Measurements from ENCODE around the gene ALDH1A3.
"Not testable (repeated sequence)": the region's sequence is repeated elsewhere in the genome, so short reads cannot be mapped to it uniquely, and the experiment has no call there.

Gene ALDH1A3

DNA sequence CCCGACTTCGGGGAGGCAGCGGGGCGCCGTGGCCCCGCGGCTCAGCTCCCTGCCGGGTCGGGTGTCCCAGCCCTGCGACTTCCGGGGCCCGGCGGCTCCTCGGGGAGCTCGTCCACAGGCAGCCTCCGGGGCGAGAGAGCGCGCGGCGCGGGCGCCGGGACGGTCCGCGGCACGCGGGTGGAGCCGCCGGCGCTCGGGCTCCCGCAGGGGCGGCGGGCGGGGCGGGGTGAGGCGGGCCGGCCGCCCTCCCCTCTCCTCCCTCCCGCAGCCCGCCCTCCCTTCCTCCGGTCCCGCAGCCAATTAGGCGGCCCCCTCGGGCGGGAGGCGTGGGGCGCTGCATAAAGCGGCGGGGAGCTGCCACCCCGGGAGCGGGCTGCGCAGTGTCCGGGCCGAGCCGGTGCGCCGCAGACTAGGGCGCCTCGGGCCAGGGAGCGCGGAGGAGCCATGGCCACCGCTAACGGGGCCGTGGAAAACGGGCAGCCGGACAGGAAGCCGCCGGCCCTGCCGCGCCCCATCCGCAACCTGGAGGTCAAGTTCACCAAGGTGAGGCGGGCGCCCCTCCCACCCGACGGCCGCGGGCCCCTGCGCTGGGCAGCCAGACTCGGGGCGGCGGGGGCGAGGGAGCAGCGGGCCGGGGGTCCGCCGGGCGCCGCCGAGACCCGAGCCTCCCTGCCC, at the start of gene ALDH1A3:
TSS of gene ALDH1A3 (plus strand) at position 368 of the 675 bp plus-strand sequence. CDS start at position 445, 77 bp downstream.
- DNase-seq = peak in 1 of 2 experiments; percentile 41

DNA sequence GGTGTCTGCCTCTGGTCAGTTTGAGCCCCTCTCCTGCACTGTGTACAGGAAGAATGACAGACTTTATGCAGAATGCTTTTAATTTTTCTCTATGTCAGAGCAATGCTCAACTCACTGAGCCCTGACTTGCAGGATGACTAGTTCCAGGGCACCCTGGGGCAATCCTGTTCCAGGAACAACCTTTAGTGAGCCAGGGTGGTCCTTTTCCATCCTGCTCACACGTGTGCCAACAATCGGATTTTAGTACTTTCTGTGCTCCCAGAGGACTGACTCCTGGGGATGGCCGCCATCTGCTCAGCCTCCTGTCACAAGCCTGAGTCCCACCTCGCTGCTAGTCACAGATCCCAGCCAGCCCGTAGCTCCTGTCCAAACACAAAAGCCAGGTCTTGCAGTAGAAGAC, 48.2 kb upstream of the ALDH1A3 start:
- DNase-seq = peak; percentile 74 to 93

DNA sequence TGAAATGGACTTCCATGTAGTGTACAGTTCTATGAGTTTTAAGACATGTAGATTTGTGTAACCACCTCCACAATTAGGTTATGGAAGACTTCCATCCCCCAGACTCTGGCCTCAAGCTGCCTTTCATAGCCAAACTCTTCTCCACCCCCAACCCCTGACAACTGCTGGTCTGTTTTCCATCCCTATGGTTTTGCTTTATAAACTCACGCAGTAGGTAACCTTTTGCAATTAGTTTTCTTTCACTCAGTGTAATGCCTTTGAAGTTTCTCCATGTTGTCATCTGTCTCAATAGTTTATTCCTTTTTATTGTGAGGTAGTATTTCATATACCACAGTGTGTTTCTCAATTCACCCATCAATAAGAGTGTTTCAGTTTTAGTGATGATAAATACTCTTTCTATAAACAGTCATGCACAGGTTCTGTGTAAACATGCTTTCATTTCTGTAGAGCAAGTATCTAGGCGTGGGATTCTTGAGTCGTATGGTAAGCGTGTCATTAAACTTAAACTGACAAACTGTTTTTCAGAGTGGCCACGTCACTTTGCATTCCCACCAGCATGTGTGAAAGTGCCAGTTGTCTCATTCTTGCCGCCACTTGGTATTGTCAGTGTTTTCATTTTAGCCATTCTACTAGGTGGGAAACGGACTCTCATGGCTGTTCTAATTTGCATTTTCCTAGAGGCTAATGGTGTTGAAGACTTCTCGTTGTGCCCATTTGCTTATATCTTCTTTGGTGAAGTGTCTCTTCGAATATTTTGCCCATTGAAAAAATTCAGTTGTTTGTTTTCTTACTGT, 47.3 kb upstream of the ALDH1A3 start:
- DNase-seq = no peak

DNA sequence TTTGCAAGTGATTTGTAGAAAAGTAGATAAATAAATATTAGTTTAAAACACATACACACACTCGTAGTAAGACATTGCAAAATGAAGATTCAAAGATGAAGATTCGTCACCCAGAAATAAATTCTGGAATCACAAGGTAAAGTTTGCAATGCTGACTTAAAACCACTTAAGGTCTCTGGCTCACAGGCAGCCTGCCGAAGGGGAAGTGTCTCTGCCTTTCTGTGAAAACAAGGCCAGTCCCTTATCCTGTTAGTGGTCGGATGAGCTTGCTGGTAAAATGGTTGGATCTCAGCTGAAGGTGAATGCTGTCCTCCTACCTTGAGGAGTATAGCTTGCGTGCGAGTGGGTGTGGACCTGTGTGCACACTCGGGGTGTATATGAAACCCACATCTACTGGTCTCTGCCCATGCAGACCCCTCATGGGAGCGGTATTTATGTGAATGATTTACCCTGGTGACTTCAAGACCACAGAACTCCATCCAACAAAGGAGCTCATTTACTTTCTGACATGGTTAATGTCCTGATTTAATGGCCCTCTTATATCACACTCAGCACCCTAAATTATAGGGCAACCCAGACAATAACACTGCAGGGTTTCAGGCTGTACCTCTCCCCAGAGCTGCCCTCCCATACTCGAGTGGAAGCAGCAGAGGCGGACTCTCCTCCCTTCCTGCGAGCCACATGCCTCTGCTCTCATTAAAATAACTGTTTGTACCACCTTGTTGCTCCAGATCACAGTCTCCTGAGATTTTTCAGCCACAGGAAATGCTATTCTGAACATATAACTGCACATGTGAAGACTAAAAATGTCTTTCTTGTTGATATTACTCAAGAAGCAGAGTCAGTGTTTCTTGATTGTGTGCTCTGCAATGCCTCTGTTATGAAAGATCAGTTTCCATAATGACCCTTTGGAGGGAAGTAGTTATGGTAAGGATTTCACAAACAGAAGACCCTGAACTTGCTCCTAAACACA, 45.9 kb upstream of the ALDH1A3 start:
- DNase-seq = no peak

DNA sequence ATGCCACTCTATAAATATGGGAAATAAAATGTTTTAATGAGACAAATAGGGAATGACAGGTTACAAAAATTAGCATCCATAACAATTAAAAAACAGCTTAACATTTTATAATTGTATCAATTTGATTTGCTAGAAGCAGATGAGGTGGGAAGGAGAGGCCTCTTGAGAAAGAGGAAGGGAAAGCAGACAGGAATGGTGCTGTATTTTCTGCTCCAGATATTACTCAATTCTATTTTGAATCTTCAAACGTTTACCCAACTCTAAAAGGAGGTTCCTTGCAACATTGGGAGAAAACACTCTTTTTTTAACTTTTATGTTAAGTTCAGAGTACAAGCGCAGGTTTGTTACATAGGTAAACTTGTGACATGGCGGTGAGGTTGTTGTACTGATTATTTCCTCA, 44.9 kb upstream of the ALDH1A3 start:
- DNase-seq = no peak

DNA sequence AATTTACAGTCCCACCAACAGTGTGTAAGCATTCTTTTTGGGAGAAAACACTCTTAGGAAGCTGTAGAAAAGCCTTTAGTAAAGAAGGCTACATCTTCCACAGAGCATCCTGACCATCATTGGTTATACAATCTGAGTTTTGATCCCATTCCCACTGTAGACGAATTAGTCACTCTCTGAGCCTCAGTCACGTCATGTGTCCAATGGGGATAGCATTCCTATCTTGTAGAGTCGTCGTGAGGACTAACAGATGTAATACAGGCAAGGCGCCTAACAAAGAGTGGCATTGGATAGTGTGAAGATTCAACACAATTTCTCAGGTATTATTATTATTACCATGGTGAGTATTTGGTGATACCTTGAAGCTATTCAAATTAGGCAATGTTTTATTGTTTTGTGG, 44.0 kb upstream of the ALDH1A3 start:
- DNase-seq = no peak

DNA sequence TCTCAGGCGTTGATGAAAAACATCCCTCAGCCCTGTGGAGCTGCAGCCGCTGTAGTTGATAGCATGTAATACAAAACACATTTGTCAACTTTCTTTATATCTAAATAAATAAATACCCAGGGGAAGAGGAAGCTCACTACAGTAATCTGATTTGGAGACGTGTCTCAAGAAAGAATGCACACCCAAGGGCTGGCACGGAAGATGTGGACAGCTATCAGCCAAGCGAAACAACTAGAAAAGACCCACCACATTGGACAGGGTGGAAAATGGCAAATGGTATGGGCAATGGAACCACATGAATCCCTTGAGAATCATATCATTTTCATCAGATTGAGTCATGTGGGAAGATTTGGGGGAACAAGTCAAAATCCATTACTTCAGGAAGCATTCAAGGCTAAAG, 43.1 kb upstream of the ALDH1A3 start:
- DNase-seq = no peak

DNA sequence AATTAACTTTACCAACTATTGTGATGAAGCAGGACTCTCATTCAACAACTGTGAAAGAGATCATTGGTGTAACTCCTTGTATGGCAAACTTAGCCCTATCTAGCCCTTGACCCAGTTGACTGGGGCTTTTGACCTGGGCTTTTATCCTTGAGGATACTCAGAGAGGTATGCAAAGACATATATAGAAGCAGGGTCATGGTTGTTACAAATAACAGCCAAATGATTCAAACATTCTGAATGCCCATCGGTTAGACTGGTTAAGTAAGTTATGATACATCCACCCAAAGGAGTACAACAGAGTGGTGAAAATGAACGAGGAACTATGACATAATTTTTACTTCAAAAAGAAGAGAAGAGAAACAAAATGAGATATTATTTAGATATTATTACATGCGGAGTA, 38.2 kb upstream of the ALDH1A3 start:
- DNase-seq = no peak

DNA sequence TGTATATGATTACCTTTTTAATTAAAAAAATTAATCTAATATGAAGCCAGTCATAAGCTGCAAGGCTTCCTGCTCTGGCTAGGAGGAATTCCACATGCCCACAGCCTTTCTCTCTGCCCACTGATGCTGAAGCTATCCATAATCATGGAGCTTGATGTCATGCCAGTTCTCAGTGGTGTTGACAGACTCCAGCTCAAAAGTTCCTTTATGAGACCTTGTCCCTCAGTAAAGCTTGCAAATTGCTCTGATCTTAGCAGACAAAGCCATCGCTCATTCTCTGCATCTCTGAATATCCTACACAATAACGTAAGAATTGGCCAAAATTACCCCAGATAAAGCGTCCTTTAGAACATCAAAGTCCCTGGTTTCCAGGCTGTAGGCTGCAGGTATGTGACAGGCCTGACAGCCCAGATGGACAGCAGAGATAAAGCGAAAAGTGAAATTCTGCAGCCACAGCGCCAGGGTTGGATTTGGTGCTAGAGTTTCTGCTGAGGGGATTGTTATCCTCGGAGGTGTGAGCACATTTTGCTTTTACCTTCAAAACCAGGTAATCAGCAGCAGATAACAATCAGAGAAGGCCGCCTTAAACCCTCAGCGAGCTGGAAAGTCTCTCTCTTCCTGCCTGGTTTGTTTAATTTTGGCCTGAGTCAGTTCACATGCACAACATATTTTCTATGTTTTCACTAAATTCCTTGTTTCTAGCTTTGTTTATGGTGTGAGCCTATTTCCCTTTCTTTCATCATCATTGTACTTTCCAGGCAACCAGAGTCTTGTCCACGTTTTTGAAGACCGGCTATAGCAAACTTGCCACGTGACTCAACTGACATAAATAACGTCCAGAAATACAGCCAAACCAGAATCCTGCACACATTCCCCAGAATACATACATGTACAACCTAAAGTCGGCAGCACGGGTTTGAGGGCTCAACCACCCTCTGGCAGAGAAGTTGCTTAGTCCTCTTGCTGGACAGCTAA, 36.6 kb upstream of the ALDH1A3 start:
- DNase-seq = no peak

DNA sequence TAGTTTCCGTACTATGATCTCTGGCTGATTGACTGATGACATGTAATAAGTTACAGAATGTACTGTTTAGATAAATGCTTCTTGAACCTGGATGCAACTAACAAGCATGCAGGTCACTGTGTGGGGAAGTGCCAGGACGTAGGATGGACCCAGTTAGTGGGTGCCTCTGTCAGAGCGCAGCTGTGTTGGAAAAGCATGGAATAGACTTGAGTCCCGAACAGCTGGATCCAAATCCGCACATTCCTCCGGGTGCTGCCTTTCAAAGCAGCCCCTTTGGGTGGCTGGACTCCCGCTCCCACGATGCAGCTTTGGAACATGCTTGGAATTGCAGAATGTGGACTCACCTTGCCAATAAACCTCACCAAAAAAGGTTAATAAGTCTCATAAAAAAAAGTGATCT, 35.5 kb upstream of the ALDH1A3 start:
- DNase-seq = no peak

DNA sequence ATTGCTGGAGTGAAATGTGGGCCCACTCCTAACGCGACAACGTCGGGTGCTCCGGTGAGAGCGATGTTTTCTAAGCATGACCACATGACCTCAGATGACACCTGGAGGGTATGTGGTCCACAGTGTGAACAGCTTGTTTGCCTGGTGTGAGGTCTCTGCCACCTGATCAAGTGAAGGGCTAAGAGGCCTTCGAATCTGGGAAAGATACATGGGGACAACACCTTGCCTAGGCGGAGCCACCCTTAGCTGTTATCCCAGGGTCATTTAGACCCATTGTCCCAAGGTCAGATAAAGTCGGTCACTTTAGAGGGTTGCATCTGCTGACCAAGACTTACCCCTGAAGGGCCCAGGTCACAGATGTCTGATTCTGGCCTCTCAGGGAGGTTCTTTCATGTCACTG, 34.9 kb upstream of the ALDH1A3 start:
- DNase-seq = no peak

DNA sequence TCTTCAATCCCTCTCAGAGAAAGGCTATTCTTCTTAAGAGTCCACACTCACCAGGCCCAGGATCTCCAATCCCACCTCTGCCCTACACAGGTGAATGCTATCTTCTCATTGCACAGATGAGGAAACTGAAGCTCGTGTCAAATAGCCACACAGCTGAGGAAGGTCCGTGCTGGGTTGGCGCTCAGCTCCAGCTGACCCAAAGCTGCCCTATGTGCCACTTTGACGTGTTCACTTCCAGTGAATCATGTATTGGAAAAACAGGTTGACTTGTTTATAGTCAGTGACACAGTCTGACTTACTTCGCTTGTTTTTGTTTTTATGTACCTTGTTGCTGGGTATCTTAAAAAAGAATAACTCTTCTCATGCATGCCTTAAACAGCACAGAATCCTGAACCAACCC, 32.4 kb upstream of the ALDH1A3 start:
- no peak for DNase-seq

DNA sequence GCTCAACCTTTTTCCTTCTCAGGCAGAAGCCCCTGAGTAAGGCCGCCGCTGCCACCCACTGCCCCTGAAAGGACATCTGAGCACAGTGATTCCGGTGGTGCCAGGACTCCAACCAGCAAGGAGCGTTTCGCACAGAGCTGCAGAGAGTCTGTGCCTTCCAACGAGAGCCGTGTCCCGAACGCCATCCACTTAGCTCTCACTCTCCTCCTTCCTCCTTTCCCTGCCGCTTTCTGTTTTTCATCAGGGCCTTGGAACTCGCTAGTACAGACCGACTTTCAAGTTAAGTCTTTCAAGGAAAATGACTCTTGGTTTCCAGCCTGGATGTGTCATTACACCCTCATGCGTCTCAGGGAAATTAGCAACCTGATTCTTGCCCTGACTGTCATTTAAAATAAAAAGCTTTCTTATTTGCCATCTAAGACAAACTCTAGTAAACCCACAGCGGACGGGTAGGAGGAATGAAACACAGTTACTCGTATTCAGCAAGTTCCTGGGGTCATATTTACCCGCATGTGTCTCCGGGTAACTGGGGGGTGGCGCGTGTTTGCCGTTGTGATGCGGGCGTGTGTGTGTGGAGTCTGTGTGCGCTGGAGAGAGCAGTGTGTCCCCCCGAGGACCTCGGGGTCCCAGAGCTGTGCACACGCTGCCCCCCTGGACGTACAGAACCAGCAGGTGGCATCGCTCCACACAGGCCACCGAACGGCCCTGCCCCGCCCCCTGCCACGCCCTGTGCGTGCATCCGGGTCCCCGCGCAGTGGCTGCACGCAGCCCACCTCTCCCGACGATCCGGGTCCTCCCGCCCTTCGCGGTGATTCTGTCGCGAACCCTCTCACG, 30.4 kb upstream of the ALDH1A3 start:
- peak; percentile 75 to 84 for DNase-seq

DNA sequence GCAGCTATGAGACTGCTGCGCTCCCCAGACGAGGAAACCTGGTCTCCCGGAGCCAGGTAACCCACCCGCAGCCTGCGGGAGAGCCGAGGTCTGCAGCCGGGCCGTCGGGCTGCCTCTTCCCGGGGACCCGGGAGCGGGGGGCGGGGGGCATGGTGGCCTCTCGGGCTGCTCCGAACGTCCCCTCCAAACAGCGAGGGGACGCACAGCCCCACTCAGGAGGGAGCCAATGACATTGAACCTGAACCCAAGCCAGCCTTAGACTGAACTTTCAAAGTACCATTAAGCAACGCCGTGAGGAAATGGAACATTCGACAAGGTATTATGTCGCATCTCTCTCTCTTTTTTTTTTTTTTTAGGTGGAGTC, 29.8 kb upstream of the ALDH1A3 start:
- DNase-seq = no peak

DNA sequence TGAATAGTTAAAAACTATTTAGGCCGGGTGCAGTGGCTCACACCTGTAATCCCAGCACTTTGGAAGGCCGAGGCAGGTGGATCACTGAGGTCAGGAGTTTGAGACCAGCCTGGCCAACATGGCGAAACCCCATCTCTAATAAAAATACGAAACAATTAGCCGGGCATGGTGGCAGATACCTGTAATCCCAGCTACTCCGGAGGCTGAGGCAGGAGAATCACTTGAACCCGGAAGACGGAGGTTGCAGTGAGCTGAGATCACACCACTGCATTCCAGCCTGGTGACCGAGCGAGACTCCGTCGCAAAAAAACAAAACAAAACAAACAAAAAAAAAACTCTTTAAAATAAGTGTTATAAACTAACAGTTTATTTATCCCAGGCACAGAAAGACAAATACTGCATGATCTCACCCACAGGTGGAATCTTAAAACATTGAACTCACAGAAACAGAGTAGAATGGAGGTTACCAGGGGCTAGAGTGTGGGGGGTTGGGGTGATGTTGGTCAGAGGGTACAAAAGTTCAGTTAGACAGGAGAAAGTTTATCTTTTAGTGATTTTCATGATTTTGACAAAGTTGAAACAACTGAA, 28.1 kb upstream of the ALDH1A3 start:
- DNase-seq = not testable (repeated sequence)

DNA sequence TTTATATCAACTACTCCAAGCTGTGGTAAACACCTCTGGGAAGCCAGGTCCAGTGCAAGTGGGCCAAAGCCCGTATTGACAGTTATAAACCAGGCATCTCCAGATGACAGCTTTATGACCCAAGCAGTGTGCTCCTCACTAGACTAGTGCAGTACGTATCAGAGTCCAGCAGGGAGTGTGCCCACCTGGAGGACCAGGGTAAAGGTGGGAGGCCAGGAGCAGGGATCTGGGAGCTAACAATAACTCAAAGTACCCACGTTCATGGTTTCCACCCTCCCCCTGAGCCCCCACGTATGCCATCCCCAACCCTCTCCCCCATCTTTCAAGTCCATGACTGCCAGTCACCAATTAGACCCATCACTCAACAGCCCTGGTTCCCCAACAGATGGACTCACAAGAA, 27.0 kb upstream of the ALDH1A3 start:
- no peak for DNase-seq

DNA sequence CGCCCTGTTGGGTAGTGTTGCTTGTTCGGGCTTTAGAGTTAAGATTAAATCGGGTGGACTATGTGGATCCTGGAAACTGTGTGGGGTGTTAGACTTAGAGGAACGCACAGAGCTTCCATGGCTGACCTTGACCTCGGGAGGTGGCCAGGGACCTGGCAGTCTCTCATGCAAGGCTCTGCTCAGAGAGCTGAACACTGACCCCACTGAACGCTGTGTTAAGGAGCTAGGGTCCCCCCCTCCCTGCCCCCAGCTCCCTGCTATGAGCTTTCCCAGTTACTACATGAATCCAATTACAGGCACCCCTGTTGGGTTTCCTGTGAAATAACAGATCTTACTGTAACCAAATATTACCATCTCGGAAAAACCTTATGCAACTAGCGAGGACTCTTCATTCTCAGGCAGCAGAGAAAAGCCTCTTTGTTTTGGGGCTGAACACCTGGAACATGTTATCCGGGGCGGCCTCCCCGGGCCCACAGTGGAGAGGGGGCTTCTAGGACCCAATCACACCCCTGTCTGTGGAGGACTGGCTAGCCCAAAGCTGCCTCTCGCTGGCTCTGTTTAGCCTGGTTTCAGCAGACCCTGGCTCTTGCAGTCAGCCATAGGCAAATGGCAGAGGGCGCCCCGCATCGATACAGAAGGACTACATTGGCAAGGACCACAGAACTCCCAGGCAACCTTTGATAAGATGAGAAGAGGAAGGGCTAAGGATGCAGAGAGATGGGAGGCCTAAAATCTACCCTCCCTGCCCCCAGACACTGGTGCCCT, 25.8 kb upstream of the ALDH1A3 start:
- no peak for DNase-seq

DNA sequence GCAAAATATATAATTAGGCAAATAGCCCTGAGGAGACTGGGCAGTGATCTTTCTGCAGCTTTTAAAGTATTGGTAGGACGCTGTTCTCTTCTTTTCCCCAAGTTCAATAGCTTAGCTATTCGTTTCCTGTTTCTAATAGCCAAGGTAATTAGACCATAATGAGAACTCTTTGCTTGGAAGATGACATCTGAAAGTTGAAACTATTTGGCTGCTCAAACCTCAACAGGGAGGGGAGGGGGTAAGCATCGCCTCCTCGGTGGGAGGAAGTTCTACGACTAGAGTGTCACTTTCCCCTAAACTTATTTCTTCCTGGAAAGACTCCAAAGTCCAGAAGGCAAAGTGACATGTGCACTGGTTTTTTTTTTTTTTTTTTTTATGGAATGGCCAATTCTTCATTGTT, 22.8 kb upstream of the ALDH1A3 start:
- no peak for DNase-seq

DNA sequence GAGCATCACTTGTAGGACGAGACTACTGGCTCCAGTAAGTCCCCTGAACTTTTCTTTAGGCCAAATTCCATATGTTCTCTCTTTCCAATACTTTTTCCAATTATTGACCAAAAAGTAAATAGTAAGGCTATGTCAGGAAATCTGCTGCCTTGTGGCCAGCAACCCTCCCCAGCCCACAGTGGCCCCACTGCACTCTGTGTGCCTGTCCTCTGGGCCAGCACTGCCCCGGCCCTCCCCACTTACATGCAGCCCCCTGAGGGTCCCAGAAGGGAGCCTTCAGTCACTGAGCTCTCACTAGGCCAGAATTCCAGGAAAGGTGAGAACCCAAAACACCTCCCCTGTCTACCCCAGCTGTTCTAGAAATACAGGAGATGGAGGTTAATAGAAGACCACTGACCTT, 21.3 kb upstream of the ALDH1A3 start:
- DNase-seq = no peak

Data from NCI-H524 (cell line).